Suppressor macrophage treated with lipopolysaccharide for 1 hour (primary cell): Measurements from ENCODE around the gene TMEM222.
"Not testable (repeated sequence)": the region's sequence is repeated elsewhere in the genome, so short reads cannot be mapped to it uniquely, and the experiment has no call there.

Source experiments
- DNase-seq, 3 donors: peaks; one replicate each; pipeline ENCODE4 v3.0.0-alpha.2; 2020 to 2022

The TMEM222 gene, protein sequence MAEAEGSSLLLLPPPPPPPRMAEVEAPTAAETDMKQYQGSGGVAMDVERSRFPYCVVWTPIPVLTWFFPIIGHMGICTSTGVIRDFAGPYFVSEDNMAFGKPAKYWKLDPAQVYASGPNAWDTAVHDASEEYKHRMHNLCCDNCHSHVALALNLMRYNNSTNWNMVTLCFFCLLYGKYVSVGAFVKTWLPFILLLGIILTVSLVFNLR

DNA sequence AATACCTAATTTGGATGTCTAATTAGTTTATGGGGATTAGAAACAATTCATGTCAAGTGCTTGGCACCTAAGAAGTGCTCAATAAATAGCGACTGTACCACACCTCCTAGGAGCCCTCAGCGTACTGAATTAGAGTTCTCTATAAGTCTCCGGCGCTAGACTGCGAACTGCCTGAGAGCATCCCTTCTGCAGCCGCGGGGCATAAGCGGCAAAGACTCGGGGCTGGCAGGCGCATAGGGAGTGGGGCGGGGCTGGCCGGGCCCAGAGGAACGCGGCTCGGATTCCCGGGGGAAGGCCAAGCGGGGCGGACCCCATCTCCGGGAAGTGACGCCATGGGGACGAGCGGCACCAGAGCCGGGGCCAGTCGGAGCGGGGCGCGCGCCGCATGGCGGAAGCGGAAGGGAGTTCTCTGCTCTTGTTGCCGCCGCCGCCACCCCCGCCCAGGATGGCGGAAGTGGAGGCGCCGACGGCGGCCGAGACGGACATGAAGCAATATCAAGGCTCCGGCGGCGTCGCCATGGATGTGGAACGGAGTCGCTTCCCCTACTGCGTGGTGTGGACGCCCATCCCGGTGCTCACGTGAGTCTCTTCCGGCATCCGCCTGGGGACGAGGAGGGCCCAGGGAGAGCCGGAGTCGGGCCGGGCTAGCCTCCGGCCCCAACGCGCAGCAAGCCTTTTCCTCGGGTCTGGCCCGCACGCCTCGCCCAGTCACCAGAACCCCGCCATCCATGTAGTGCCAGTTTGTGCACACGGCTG is at the start of gene TMEM222:
TSS of gene TMEM222 (plus strand) at position 351 of the 756 bp plus-strand sequence. CDS start at position 386, 35 bp downstream.
- DNase-seq, result peak; percentile 99

DNA sequence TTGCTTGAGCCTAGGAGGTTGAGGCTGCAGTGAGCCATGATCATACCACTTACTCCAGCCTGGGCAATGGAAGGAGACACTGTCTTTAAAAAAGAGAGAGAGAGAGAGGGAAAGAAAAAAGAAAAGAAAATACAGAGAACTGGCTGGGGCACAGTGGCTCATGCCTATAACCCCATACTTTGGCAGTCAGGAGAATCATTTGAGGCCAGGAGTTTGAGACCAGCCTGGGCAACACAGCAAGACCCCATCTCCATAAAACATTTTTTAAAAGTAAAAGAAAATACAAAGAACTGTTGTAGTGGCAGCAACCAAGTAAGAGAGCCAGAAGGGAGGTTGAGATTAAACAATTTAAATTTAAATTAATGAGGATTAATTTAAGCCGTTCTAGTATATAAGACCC is 47.8 kb upstream of the TMEM222 start:
- no peak for DNase-seq

DNA sequence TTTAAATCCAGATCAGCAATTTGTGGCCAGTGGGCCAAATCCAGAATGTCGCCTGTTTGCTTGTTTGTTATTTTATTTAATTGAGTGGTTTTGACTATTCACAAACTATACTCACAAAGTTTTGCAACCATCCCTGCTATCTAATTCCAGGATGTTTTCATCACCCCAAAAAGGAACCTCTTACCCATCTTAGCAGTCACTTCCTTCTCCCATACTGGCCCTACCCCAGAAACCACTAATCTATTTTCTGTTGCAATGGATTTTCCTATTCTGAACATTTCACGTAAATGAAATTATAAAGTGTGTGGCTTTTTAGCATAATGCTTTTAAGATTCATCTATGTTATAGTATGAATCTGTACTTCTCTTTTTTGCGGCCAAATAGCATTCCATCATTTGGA is 46.3 kb upstream of the TMEM222 start:
- DNase-seq, result peak; percentile 40 to 67 (median 50)

DNA sequence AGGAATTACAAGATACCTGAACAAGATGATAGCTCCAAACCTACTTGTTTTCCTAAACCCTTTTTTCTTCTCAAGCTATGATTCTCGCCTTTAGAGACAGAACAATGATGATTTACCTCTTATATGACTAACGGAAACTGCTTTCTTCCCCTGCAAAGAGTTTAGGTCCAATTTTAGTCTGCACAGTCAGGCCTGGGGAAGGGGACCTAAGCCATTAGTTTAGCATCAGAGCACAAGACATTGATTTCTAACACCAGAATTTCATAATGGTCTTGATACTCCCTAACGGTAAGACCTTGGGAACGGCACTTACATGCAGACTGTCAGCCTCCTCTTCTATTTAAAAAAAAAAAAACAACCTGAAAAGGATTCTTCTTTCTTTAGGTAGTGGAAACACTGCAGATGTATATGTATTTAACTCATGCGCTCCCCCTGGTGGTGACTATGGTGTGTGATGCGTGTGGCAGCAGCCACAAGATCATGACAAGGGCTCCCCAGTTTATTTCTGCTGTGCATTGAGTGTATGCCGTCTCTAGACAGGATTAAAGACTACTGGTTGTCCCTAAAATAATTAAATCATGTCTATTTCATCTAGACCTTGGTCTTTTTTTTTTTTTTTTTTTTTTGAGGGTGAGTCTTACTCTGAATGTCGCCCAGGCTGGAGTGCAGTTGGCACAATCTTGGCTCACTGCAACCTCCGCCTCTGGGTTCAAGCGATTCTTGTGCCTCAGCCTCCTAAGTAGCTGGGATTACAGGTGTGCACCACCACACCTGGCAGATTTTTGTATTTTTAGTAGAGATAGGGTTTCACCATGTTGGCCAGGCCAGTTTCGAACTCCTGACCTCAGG is 37.3 kb upstream of the TMEM222 start:
- peak; percentile 87 to 95 (median 93) for DNase-seq

DNA sequence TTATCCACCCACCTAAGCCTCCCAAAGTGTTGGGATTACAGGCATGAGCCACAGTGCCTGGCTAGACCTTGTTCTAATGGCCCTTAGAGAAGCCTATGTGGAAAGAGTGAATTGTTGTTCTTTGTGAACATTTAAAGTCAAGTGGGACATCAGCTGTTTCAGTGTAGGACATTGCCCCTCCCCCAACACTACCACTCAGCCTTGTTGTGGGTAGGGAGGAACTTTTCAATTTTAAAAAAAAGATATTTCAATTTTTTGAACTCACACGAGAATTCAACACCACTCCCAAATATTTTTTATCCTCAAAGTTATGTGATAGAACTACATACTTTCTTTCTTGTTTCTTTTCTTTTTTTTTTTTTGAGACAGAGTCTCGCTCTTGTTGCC is 36.7 kb upstream of the TMEM222 start:
- no peak for DNase-seq

DNA sequence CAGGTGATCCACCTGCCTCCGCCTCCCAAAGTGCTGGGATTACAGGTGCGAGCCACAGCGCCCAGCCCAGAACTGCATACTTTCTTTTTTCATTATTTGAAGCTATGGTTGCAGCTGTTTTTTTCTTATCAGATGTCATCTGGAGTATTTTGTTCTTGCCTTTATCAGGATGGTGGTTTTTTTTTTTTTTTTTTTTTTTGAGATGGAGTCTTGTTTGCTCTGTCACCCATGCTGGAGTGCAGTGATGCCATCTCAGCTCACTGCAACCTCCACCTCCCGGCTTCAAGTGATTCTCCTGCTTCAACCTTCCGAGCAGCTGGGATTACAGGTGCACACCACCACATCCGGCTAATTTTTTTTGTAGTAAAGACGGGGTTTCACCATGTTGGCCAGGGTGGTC is 36.1 kb upstream of the TMEM222 start:
- DNase-seq, result not testable (repeated sequence)

DNA sequence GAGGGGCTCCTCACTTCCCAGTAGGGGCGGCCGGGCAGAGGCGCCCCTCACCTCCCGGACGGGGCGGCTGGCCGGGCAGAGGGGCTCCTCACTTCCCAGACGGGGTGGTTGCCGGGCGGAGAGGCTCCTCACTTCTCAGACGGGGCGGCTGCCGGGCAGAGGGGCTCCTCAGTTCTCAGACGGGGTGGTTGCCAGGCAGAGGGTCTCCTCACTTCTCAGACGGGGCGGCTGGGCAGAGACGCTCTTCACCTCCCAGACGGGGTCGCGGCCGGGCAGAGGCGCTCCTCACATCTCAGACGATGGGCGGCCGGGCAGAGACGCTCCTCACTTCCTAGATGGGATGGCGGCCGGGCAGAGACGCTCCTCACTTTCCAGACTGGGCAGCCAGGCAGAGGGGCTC is 32.8 kb upstream of the TMEM222 start:
- DNase-seq, result not testable (repeated sequence)

DNA sequence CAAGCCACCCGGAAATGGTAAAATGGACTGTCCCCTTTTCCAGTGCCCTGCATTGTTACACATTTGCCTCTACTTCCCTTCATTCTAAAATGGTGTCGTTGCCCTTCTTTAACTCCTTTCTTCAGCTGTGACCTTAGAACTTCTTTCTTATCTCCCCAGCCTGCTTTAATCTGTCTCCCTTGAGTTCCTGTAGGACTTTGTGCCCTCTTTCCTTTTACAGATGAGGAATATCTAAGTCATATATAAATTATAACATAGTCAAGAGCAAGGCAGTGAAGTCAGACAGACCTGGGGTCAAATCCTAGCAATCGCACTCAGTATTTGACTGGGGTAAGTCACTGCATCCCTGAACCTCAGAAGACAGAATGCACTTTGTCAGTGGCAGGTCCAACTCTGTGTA is 31.4 kb upstream of the TMEM222 start:
- DNase-seq, result no peak

DNA sequence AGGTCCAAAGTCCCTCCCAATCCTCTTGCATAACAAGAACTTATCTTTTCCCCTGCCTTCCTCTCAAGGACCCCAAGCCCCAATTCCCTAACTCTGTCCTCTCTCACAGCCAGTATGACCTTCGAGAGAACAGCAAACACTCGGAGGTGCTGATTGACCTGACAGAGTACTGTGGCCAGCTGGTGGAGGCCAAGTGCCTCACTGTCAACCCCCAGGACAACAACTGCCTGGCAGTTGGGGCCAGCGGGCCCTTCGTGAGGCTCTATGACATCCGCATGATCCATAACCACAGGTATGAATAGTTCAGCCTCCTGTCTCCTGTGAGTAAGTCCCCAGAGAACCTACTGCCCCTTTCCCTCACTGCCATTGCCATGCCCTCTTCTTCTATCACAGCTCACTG is 29.9 kb upstream of the TMEM222 start:
- DNase-seq, result no peak

DNA sequence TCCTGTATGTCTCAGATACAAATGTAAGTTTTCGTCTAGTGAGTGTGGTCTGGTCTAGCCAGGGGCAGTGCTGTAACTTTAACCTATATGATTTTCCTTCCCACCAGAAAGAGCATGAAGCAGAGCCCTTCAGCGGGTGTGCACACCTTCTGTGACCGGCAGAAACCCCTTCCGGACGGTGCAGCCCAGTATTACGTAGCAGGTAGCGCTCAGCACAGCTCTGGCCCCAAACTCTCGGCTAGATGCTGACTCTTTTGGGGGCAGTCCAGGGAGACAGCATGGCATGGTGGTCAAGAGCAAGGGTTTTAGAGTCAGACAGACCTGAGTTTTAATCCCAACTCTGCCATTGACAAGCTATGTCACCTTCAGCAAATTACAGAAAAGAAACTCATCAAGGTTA is 28.0 kb upstream of the TMEM222 start:
- DNase-seq, result no peak

DNA sequence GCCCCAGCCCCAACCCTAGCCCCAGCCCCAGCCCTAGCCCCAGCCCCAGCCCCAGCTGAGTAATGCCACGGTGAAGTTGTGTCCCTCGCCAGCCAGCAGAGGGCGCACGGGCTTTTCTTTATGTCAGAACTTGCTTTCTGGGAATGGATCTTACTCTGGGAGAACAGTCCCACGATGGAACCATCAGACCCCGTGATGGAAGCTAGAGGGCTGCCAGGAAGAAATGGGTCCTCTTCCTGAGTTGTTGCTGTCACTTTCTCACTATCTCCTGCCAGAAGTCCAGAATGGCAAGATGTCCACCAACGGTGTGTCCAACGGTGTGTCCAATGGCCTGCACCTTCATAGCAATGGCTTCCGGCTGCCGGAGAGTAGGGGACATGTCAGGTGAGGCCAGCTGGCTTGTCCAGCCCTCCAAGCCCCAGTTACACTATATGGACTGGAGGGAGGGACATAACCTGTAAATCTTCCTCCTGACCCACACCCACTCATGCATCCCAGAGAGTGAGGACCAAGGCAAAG is 25.1 kb upstream of the TMEM222 start:
- peak; percentile 75 to 87 (median 80) for DNase-seq

DNA sequence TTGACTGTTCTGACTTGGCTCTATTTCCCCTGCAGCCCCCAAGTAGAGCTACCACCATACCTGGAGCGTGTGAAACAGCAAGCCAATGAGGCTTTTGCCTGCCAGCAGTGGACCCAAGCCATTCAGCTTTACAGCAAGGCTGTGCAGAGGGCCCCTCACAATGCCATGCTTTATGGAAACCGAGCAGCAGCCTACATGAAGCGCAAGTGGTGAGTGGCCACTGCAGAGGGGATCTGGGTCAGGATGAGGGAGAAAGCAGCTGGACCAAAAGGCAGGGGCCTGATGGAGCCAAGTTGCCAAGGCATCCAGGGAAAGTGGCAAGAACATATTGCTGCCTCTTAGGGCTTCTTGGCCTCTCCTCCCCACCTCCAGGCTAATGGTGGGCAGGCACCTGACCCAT is 24.1 kb upstream of the TMEM222 start:
- DNase-seq, result no peak

DNA sequence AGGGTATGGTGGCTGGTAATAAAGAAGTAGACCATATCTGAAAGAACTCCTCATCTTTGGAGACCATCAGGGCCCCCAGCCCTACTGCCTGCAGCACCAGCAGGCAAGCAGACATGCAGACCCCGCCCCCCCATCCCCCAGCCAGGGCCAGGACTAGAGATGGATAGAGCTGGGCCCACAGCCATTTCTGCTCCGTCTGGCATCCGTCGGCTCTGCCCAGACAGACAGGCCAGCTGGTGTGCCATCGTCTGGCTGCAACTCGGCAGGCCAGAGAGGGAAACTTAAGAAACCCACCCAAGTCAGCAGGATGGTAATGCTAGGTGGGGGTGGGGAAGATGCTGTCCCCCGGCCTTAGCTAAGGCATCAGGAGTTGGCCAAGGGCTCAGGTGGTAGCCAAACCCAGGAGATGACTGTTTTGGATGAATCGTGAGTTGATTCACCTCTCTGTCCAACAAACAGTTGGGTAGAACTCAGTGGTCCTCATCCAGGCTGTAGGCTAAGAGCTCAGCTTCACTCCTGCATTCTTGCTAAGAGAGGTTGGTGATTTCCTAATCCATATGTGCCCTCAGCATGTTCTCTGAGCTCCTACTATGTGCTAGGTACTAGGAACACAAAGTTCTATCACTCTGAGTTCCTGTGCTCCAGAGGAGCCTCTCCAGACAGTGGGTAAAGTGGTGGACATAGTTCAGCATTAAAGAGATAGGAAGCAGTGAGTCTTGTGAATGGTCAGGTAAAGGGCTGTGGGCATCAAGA is 23.2 kb upstream of the TMEM222 start:
- DNase-seq, result no peak

DNA sequence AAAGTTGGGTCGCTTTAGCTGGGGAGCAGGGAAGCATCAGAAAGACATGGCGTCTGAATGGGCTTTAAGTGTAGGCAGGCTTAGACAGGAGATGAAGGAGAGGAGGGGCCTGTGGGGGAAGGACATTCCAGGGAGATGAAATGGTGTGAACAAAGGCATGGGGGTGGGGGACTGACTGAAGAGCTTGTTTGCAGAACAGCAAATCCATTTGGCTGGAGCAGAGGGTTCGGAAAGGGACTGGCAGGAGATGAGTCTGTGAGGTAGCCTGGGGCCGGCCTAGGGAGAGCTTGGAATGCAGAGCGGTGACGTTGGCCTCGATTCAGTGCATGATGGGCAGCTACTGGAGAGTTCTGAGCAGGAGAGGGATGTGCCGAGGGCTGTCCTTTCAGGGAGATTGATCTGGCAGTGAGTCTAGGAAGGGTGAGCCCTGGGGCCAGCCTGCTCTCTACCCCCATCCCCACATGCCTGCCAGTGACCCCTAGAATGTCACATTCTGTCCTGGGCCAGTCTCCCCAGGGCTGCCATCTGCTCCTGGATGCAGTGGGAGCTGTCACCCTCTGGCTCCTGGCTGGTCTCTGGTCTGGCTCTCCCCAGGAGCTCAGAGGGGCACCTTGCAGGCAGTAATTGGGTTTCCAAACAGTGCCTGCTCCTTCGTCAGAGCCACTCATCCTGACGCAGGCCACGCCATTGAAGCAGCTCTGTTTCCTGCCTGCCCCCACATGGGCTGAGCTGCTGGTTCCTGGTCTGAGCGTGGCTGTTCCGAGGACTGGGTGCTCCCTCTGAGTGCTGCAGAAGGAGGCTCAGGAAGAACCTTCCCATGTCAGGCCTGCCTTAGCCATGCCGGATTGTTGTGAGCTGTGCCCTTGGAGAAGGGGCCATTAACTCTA is 22.3 kb upstream of the TMEM222 start:
- DNase-seq, result peak; percentile 61 to 68 (median 67)

DNA sequence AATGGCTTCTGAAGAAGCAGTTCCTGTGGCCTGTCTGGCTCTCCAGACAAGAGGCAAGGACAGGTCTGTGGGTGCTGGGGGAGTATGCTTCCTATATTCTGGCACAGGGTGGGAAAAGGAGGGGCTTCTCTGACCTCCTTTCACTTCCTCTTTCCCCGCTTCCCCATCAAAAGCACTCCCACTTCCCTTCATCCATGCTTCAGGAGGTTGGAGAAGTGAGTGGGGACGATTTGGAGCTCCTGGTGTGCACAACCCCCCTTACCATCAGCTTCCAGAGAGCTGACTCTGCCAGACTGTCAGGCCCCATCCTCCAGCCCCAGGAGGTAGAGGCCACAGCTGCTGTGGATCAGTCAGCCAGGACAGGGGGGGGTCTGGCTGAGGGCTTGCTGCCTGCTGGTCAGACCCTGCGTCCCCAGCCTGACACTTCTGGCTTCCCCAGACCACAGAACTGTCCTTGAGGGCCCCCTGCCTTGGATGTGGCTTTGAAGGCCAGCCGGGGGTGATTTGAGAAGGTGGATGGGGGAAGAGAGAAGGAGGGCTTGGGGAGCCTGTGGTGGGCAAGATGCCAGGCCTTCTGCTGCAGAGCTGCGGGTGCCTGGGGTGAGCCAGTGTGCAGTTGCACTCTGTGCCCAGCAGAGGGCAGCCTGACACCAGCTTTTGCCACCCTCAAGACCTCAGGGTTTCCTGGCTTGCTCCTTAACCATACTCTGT is 21.5 kb upstream of the TMEM222 start:
- DNase-seq, result peak; percentile 81 to 86 (median 86)

DNA sequence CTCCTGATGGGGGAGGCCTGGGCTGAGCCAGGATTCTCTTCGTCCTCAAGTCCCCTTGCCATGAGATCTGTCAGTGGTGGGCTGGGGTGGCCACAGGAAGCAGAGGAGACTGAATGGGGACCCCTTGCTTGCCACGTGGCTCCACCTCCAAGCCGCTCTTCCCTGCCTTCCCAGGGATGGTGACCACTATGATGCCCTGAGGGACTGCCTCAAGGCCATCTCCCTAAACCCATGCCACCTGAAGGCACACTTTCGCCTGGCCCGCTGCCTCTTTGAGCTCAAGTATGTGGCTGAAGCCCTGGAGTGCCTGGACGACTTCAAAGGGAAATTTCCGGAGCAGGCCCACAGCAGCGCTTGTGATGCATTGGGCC is 20.9 kb upstream of the TMEM222 start:
- no peak for DNase-seq

DNA sequence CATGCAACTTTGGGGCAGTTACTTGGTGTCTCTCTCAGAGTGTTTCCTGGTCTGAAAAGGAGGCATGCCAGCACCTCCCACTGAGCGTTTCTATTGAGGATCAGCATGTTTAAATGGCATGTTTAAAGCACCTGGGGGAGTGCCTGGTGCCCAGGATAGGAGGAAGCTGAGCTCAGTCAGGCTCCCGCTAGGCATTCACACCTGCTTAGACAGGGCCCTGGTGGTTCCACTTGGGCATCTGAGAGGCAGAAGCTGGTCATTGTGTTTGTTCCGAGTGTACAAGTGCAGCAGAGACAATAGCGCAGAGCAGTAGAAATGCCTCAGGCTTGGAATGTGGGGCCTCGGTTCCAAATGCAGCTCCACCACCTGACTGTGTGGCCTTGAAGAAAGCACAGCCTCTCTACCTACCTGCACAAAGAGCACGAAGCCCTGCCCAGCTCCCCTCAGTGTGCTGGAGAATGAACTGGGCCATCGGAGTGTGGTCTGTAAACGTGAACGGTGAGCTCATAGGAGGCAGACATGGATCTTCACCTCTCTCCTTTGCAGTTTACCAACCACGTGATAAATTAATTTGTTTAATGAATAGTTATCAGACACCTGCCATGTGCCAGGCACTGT is 20.3 kb upstream of the TMEM222 start:
- no peak for DNase-seq

DNA sequence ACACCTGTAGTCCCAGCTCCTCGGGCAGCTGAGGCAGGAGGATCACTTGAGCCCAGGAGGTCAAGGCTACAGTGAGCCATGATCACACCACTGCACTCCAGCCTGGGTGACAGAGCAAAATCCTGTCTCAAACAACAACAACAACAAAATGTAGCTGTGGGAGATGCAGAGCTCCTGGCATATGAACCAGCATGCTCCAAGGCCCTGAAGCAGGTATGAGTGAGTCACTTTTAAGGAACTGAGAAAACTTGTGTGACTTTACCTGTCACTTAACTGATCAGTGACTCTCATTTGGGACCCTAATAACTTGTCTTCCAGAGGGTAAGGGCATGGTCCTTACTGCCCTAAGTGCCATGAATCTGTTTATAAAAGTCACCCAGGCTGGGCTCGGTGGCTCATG is 19.4 kb upstream of the TMEM222 start:
- no peak for DNase-seq

DNA sequence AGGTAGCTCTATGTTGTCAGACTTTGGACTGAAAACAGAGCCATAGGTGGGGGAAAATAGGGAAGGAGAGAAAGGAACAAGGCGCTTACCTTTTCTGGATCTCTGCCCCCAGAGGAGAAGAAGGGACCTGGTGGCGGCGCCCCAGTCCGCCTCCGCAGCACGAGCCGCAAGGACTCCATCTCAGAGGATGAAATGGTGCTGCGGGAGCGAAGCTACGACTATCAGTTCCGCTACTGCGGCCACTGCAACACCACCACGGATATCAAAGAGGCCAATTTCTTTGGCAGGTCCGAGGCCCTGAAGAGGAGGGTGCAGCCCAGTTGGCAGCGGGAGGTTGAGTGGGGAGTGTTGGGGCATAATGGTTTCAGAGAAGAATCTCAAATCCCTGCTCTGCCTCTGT is 18.5 kb upstream of the TMEM222 start:
- no peak for DNase-seq

DNA sequence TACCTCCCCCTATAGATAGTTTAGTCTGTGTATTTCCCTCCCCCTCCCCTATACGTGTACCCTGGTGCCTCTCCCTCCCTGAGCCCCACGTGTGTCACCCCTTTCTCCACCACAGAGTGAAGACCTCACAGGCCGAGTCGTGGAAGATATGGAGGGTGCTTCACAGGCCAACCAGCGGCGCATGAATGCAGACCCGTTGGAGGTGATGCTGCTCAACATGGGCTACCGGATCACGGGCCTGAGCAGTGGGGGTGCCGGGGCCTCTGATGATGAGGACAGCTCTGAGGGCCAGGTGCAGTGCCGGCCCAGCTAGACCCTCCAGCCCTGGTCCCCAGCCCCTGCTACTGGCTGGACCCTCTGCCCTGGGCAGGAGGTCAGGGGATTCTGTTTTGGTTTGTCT is 15.9 kb upstream of the TMEM222 start:
- no peak for DNase-seq
